Glomerular endothelial cell (primary cell): ENCODE data around the gene HAGHL. TPM values are rescaled to one million over a fixed set of nuclear protein-coding genes. Genes with fewer than 3 reads are reported as not detected.
"Not testable (repeated sequence)": the region's sequence is repeated elsewhere in the genome, so short reads cannot be mapped to it uniquely, and the experiment has no call there.

Experiments used
- DNase-seq: peaks from one replicate; pipeline ENCODE4 v3.0.0-alpha.2; 2011; ENCODE audit warnings: low read depth, low spot score; ENCODE audit errors: extremely low read depth
- total RNA-seq: library from RNA; depleted of rRNA; stranded (reverse); fragments of >200 nt; gene quantifications from 2 replicates; pipeline ENCODE4 v1.2.3, GENCODE V29; 2015

Gene HAGHL
- total RNA-seq, 1 donor from 2014 or later: 8.2 TPM

- DNase-seq: no peak
These were observed 23.6 kb downstream of the HAGHL start for GRCh38 chr16:750485-750884.

GRCh38 chr16:751152-752006, 24.5 kb downstream of the HAGHL start:
- DNase-seq: no peak

GRCh38 chr16:752007-752312, 25.1 kb downstream of the HAGHL start:
- DNase-seq: no peak

GRCh38 chr16:754121-754607, 27.3 kb downstream of the HAGHL start:
- DNase-seq: not testable (repeated sequence)

GRCh38 chr16:754656-755055, 27.8 kb downstream of the HAGHL start:
- no peak for DNase-seq

- DNase-seq: no peak
These were observed 29.5 kb downstream of the HAGHL start for GRCh38 chr16:756428-756827.

GRCh38 chr16:759110-759910, 32.4 kb downstream of the HAGHL start:
- DNase-seq: no peak

GRCh38 chr16:760065-760464, 33.2 kb downstream of the HAGHL start:
- DNase-seq: no peak

- DNase-seq: no peak
These were observed 33.8 kb downstream of the HAGHL start, which contains the start of gene MSLN for GRCh38 chr16:760545-761343. Gene MSLN (plus strand): TSS chr16:760734. CDS start chr16:762681, 1,947 bp downstream.

- no peak for DNase-seq
These were observed 35.0 kb downstream of the HAGHL start for GRCh38 chr16:761625-762513.

- DNase-seq: no peak
These were observed 35.8 kb downstream of the HAGHL start for GRCh38 chr16:762595-763268.

GRCh38 chr16:763369-764183, 36.7 kb downstream of the HAGHL start:
- no peak for DNase-seq

GRCh38 chr16:764184-764750, 37.4 kb downstream of the HAGHL start:
- DNase-seq: no peak

GRCh38 chr16:764848-765487, 38.1 kb downstream of the HAGHL start:
- DNase-seq: no peak

- DNase-seq: no peak
These were observed 38.6 kb downstream of the HAGHL start for GRCh38 chr16:765488-765865.

- no peak for DNase-seq
These were observed 39.3 kb downstream of the HAGHL start for GRCh38 chr16:766008-766819.
